ENCODE results near the gene PSEN2. TPM values are rescaled to one million over a fixed set of nuclear protein-coding genes. Genes with fewer than 3 reads are reported as not detected.

PSEN2 gene
- total and polyA plus RNA-seq, 10 of the 15 experiments (the other 5 are each of a cell fraction or from before 2014, with no cell fraction given): 0.90 to 13.3 (median 7.0) TPM

DNA sequence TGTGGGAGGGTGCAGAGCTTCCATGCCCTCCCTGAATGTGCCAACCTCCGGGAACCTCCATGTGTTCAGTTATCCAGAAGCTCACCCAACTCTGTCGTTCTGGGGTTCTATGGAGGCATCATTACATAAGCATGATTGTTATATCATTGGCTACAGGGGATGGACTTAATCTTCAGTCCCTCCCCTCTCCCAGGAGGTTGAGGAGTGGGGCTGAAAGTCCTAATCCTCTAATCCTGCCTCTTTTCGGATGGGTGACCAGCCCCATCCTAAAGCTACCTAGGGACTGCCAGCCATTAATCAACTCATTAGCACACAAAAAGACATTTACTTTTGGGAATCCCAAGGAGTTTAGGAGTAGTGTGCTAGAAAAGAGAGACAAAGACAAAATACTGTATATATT lies 32.0 kb upstream of the PSEN2 start:
- 66% methylated on average over 3 of the region's 3 CpGs for WGBS (ENCODE audit: insufficient coverage, insufficient replicate concordance, low lambda C conversion rate, missing lambda C conversion rate)
- TF ChIP-seq ZNF207 (IDR thresholded peaks at IDR 0.05; ENCODE audit: borderline replicate concordance): no peak
- no peak for TF ChIP-seq DPF2 (IDR thresholded peaks at IDR 0.05)
- no peak for TF ChIP-seq SMAD5 (IDR thresholded peaks at IDR 0.05; ENCODE audit: low read depth)
- TF ChIP-seq SUZ12 (IDR thresholded peaks at IDR 0.05; ENCODE audit: unreplicated experiment): no peak
- no peak for TF ChIP-seq JUND (IDR thresholded peaks at IDR 0.05; ENCODE audit: low read depth, low read length)
- no peak for TF ChIP-seq POLR2AphosphoS2 (IDR thresholded peaks at IDR 0.05; ENCODE audit: low read depth, low read length)
- TF ChIP-seq, protein P1, sequence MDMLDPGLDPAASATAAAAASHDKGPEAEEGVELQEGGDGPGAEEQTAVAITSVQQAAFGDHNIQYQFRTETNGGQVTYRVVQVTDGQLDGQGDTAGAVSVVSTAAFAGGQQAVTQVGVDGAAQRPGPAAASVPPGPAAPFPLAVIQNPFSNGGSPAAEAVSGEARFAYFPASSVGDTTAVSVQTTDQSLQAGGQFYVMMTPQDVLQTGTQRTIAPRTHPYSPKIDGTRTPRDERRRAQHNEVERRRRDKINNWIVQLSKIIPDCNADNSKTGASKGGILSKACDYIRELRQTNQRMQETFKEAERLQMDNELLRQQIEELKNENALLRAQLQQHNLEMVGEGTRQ (IDR thresholded peaks at IDR 0.05; ENCODE audit: borderline replicate concordance, low read depth, low read length): no peak
- TF ChIP-seq, protein P2, sequence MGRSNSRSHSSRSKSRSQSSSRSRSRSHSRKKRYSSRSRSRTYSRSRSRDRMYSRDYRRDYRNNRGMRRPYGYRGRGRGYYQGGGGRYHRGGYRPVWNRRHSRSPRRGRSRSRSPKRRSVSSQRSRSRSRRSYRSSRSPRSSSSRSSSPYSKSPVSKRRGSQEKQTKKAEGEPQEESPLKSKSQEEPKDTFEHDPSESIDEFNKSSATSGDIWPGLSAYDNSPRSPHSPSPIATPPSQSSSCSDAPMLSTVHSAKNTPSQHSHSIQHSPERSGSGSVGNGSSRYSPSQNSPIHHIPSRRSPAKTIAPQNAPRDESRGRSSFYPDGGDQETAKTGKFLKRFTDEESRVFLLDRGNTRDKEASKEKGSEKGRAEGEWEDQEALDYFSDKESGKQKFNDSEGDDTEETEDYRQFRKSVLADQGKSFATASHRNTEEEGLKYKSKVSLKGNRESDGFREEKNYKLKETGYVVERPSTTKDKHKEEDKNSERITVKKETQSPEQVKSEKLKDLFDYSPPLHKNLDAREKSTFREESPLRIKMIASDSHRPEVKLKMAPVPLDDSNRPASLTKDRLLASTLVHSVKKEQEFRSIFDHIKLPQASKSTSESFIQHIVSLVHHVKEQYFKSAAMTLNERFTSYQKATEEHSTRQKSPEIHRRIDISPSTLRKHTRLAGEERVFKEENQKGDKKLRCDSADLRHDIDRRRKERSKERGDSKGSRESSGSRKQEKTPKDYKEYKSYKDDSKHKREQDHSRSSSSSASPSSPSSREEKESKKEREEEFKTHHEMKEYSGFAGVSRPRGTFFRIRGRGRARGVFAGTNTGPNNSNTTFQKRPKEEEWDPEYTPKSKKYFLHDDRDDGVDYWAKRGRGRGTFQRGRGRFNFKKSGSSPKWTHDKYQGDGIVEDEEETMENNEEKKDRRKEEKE (IDR thresholded peaks at IDR 0.05): no peak
- TF ChIP-seq, protein P3, sequence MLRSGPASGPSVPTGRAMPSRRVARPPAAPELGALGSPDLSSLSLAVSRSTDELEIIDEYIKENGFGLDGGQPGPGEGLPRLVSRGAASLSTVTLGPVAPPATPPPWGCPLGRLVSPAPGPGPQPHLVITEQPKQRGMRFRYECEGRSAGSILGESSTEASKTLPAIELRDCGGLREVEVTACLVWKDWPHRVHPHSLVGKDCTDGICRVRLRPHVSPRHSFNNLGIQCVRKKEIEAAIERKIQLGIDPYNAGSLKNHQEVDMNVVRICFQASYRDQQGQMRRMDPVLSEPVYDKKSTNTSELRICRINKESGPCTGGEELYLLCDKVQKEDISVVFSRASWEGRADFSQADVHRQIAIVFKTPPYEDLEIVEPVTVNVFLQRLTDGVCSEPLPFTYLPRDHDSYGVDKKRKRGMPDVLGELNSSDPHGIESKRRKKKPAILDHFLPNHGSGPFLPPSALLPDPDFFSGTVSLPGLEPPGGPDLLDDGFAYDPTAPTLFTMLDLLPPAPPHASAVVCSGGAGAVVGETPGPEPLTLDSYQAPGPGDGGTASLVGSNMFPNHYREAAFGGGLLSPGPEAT (IDR thresholded peaks at IDR 0.05; ENCODE audit: low read depth): no peak
- TF ChIP-seq STAT3 (IDR thresholded peaks at IDR 0.05; ENCODE audit: low read depth, low read length): no peak
- TF ChIP-seq, protein P4, sequence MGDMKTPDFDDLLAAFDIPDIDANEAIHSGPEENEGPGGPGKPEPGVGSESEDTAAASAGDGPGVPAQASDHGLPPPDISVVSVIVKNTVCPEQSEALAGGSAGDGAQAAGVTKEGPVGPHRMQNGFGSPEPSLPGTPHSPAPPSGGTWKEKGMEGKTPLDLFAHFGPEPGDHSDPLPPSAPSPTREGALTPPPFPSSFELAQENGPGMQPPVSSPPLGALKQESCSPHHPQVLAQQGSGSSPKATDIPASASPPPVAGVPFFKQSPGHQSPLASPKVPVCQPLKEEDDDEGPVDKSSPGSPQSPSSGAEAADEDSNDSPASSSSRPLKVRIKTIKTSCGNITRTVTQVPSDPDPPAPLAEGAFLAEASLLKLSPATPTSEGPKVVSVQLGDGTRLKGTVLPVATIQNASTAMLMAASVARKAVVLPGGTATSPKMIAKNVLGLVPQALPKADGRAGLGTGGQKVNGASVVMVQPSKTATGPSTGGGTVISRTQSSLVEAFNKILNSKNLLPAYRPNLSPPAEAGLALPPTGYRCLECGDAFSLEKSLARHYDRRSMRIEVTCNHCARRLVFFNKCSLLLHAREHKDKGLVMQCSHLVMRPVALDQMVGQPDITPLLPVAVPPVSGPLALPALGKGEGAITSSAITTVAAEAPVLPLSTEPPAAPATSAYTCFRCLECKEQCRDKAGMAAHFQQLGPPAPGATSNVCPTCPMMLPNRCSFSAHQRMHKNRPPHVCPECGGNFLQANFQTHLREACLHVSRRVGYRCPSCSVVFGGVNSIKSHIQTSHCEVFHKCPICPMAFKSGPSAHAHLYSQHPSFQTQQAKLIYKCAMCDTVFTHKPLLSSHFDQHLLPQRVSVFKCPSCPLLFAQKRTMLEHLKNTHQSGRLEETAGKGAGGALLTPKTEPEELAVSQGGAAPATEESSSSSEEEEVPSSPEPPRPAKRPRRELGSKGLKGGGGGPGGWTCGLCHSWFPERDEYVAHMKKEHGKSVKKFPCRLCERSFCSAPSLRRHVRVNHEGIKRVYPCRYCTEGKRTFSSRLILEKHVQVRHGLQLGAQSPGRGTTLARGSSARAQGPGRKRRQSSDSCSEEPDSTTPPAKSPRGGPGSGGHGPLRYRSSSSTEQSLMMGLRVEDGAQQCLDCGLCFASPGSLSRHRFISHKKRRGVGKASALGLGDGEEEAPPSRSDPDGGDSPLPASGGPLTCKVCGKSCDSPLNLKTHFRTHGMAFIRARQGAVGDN (IDR thresholded peaks at IDR 0.05): no peak
- TF ChIP-seq HDAC2 (IDR thresholded peaks at IDR 0.05): no peak
- no peak for TF ChIP-seq PAX5 (IDR thresholded peaks at IDR 0.05; ENCODE audit: borderline replicate concordance, low read depth, low read length)
- Histone ChIP-seq H3K4me1 (ENCODE audit: control insufficient read depth, insufficient read depth, low read length) (no peaks in the 10 kb centered on the region), H3K36me3 (ENCODE audit: control insufficient read depth in 2 of 2, insufficient read depth in 2 of 2, low read length in 1 of 2) (no peaks in the 10 kb centered on the region), H2AFZ (ENCODE audit: control insufficient read depth, low read depth, low read length) (no peak overlapping the region), H4K20me1 (ENCODE audit: control insufficient read depth, insufficient read depth) (no peaks in the 10 kb centered on the region), H3K9ac (ENCODE audit: control insufficient read depth, insufficient read depth, low read length) (no peak overlapping the region), H3K9me3 (replicated peaks; ENCODE audit: control insufficient read depth, insufficient read depth, low read length) (no peaks in the 10 kb centered on the region; the same call in 1 of the 3 replicates), H3K27ac (ENCODE audit: control insufficient read depth, insufficient read depth) (no peak overlapping the region), H3K4me2 (ENCODE audit: control insufficient read depth, insufficient read depth) (no peak overlapping the region), H3K4me3 (no peak overlapping the region), H3K27me3 (replicated peaks in 1 of 2; ENCODE audit: control insufficient read depth in 2 of 2, insufficient read depth in 2 of 2, low read length in 1 of 2) (no peaks in the 10 kb centered on the region), H3K79me2 (ENCODE audit: control insufficient read depth, insufficient read depth, low read length) (no peaks in the 10 kb centered on the region)
- in situ Hi-C loops (cut with MboI) (no loop called here), intact Hi-C loops (cut with micrococcal nuclease; ENCODE audit: unreplicated experiment) (no loop called here)
- ATAC-seq (no peak), FAIRE-seq (no peak), DNase-seq (ENCODE audit: low read depth, low spot score) (no peak)
- ChIA-PET CTCF (no interaction called here), SMC1A (ENCODE audit: uncharacterized antibody, unreplicated experiment) (no interaction called here), RAD21 (ENCODE audit: unreplicated experiment) (no interaction called here), POLR2A (interaction anchor here (0.6 kb wide), 1 partner anchor 65 kb away, joined by 3 read pairs; no protein-coding TSS in a partner anchor)
- BruUV-seq (replicated peaks): no TSS peak

Measured in GM12878 (cell line).